ENCODE results near the gene RDH13.
A peak's percentile ranks its signal among the peaks of the same experiment; 100 is the strongest.

RDH13 gene

GRCh38 chr19:55091955-55092354 is 29.0 kb upstream of the RDH13 start:
- DNase-seq (ENCODE audit: low spot score): no peak

GRCh38 chr19:55091126-55091910 is 28.4 kb upstream of the RDH13 start:
- DNase-seq (ENCODE audit: low spot score): no peak

GRCh38 chr19:55090564-55090963 is 27.6 kb upstream of the RDH13 start:
- no peak for DNase-seq (ENCODE audit: low spot score)

- no peak for DNase-seq (ENCODE audit: low spot score)
These were observed 26.5 kb upstream of the RDH13 start for GRCh38 chr19:55089342-55089944.

GRCh38 chr19:55088543-55089341 is 25.8 kb upstream of the RDH13 start:
- peak; percentile 77 for DNase-seq (ENCODE audit: low spot score)

- DNase-seq (ENCODE audit: low spot score): no peak
These were observed 25.1 kb upstream of the RDH13 start for GRCh38 chr19:55088021-55088451.

- no peak for DNase-seq (ENCODE audit: low spot score)
These were observed 24.6 kb upstream of the RDH13 start for GRCh38 chr19:55087542-55087901.

- DNase-seq (ENCODE audit: low spot score): peak; percentile 34
These were observed 24.0 kb upstream of the RDH13 start for GRCh38 chr19:55086730-55087541.

- DNase-seq (ENCODE audit: low spot score): no peak
These were observed 23.2 kb upstream of the RDH13 start for GRCh38 chr19:55085923-55086715.

GRCh38 chr19:55084416-55084815 is 21.5 kb upstream of the RDH13 start:
- DNase-seq (ENCODE audit: low spot score): no peak

GRCh38 chr19:55083004-55083850 is 20.3 kb upstream of the RDH13 start:
- no peak for DNase-seq (ENCODE audit: low spot score)

- peak; percentile 30 for DNase-seq (ENCODE audit: low spot score)
These were observed 19.3 kb upstream of the RDH13 start for GRCh38 chr19:55082020-55082851.

- DNase-seq (ENCODE audit: low spot score): no peak
These were observed 18.7 kb upstream of the RDH13 start for GRCh38 chr19:55081770-55082019.

GRCh38 chr19:55080968-55081769 is 18.2 kb upstream of the RDH13 start:
- DNase-seq (ENCODE audit: low spot score): peak; percentile 89

GRCh38 chr19:55080121-55080967 is 17.4 kb upstream of the RDH13 start:
- peak; percentile 74 for DNase-seq (ENCODE audit: low spot score)

GRCh38 chr19:55079400-55080038 is 16.6 kb upstream of the RDH13 start:
- DNase-seq (ENCODE audit: low spot score): no peak

- DNase-seq (ENCODE audit: low spot score): no peak
These were observed 16.0 kb upstream of the RDH13 start for GRCh38 chr19:55078996-55079395.
